GM21786 (cell line): ENCODE data around the gene CCDC69.
"Not testable (repeated sequence)": the region's sequence is repeated elsewhere in the genome, so short reads cannot be mapped to it uniquely, and the experiment has no call there.

Experiments
- ATAC-seq: cut with Tn5 transposase; IDR thresholded peaks from one replicate; pipeline ENCODE4 v1.9.1; 2021; ENCODE audit not compliant: unreplicated experiment

CCDC69 gene

GRCh38 chr5:151248651-151249050 is 24.8 kb upstream of the CCDC69 start:
- ATAC-seq = no peak

- no peak for ATAC-seq
Observed at GRCh38 chr5:151245680-151246219, 21.9 kb upstream of the CCDC69 start.

GRCh38 chr5:151244206-151244605 is 20.3 kb upstream of the CCDC69 start:
- no peak for ATAC-seq

GRCh38 chr5:151243564-151243963 is 19.7 kb upstream of the CCDC69 start:
- no peak for ATAC-seq

- ATAC-seq = no peak
Observed at GRCh38 chr5:151243127-151243526, 19.2 kb upstream of the CCDC69 start.

GRCh38 chr5:151240924-151241635 is 17.2 kb upstream of the CCDC69 start:
- ATAC-seq = no peak

- not testable (repeated sequence) for ATAC-seq
Observed at GRCh38 chr5:151240268-151240835, 16.5 kb upstream of the CCDC69 start.

- ATAC-seq = no peak
Observed at GRCh38 chr5:151239237-151239861, 15.5 kb upstream of the CCDC69 start.

GRCh38 chr5:151238303-151238741 is 14.4 kb upstream of the CCDC69 start:
- peak; percentile 67 for ATAC-seq

- no peak for ATAC-seq
Observed at GRCh38 chr5:151237685-151238084, 13.8 kb upstream of the CCDC69 start.

- no peak for ATAC-seq
Observed at GRCh38 chr5:151236888-151237287, 13.0 kb upstream of the CCDC69 start.

GRCh38 chr5:151235239-151235571 is 11.3 kb upstream of the CCDC69 start:
- not testable (repeated sequence) for ATAC-seq

GRCh38 chr5:151234476-151235238 is 10.8 kb upstream of the CCDC69 start:
- ATAC-seq = peak; percentile 62

- ATAC-seq = peak; percentile 49
Observed at GRCh38 chr5:151233616-151234085, 9.8 kb upstream of the CCDC69 start.

GRCh38 chr5:151231359-151231758 is 7.5 kb upstream of the CCDC69 start:
- no peak for ATAC-seq

- ATAC-seq = no peak
Observed at GRCh38 chr5:151230048-151230680, 6.3 kb upstream of the CCDC69 start.

GRCh38 chr5:151228986-151229385 is 5.1 kb upstream of the CCDC69 start:
- ATAC-seq = no peak

- no peak for ATAC-seq
Observed at GRCh38 chr5:151227918-151228447, 4.1 kb upstream of the CCDC69 start.

- ATAC-seq = no peak
Observed at GRCh38 chr5:151225475-151225874, 1.6 kb upstream of the CCDC69 start.

- ATAC-seq = no peak
Observed at GRCh38 chr5:151225071-151225470, 1.2 kb upstream of the CCDC69 start.

GRCh38 chr5:151224372-151224771 is 480 bp upstream of the CCDC69 start:
- peak; percentile 17 for ATAC-seq
